GM23248 (cell line): ENCODE data around the gene ATOH7. TPM values are rescaled to one million over a fixed set of nuclear protein-coding genes. Genes with fewer than 3 reads are reported as not detected.
A peak's percentile ranks its signal among the peaks of the same experiment; 100 is the strongest.

Source experiments
- DNase-seq: peaks from one replicate; pipeline ENCODE4 v3.0.0-alpha.2; 2015
- H2AFZ ChIP-seq: fragments of 200-600 bp; sonication (generic); 2 replicates; pipeline ENCODE4 v1.6.1; 2016; ENCODE audit warnings: antibody characterized with exemption
- H3F3A ChIP-seq: fragments of 200-600 bp; sonication (generic); 2 replicates; pipeline ENCODE4 v1.6.1; 2016; ENCODE audit warnings: mild to moderate bottlenecking, antibody characterized with exemption, mixed run types; ENCODE audit not compliant: insufficient read depth
- H3K27ac ChIP-seq: fragments of 200-600 bp; sonication (generic); 2 replicates; pipeline ENCODE4 v1.5.1; 2016; ENCODE audit warnings: mild to moderate bottlenecking
- H3K27me3 ChIP-seq: fragments of 200-600 bp; sonication (generic); replicated peaks from 2 replicates; pipeline ENCODE4 v1.6.1; 2016; ENCODE audit warnings: mild to moderate bottlenecking; ENCODE audit not compliant: insufficient read depth
- H3K36me3 ChIP-seq: fragments of 200-600 bp; sonication (generic); 2 replicates; pipeline ENCODE4 v1.6.1; 2016; ENCODE audit warnings: low read depth, mild to moderate bottlenecking
- H3K4me1 ChIP-seq: fragments of 200-600 bp; sonication (generic); 2 replicates; pipeline ENCODE4 v1.6.1; 2016; ENCODE audit warnings: mild to moderate bottlenecking; ENCODE audit not compliant: insufficient read depth
- H3K4me2 ChIP-seq: fragments of 200-600 bp; sonication (generic); one replicate; pipeline ENCODE4 v1.6.1; 2016; ENCODE audit warnings: mild to moderate bottlenecking; ENCODE audit not compliant: unreplicated experiment
- H3K4me3 ChIP-seq: fragments of 200-600 bp; sonication (generic); 2 replicates; pipeline ENCODE4 v1.5.1; 2016; ENCODE audit warnings: mild to moderate bottlenecking
- H3K79me2 ChIP-seq: fragments of 200-600 bp; sonication (generic); 2 replicates; pipeline ENCODE4 v1.6.1; 2016; ENCODE audit warnings: mild to moderate bottlenecking; ENCODE audit not compliant: insufficient read depth
- H3K9ac ChIP-seq: fragments of 200-600 bp; sonication (generic); 2 replicates; pipeline ENCODE4 v1.6.1; 2016; ENCODE audit warnings: mild to moderate bottlenecking
- H3K9me2 ChIP-seq: fragments of 200-600 bp; sonication (generic); 2 replicates; pipeline ENCODE4 v1.6.1; 2016; ENCODE audit warnings: mixed run types, mild to moderate bottlenecking, moderate library complexity; ENCODE audit not compliant: insufficient read depth
- H3K9me3 ChIP-seq: fragments of 200-600 bp; sonication (generic); one replicate; pipeline ENCODE4 v1.6.1; 2017; ENCODE audit warnings: low read depth
- H4K20me1 ChIP-seq: fragments of 200-600 bp; sonication (generic); 2 replicates; pipeline ENCODE4 v1.6.0; 2016; ENCODE audit not compliant: insufficient read depth
- EZH2 ChIP-seq: fragments of 200-600 bp; sonication (generic); IDR thresholded peaks from 2 replicates; pipeline ENCODE4 v1.6.1; 2018; ENCODE audit warnings: antibody characterized with exemption, mild to moderate bottlenecking; ENCODE audit not compliant: insufficient read depth, poor library complexity, severe bottlenecking
- EZH2phosphoT487 ChIP-seq: fragments of 200-600 bp; sonication (generic); IDR thresholded peaks from 2 replicates; pipeline ENCODE4 v1.6.1; 2018; ENCODE audit warnings: antibody characterized with exemption, moderate library complexity, mild to moderate bottlenecking, low read depth; ENCODE audit not compliant: insufficient read depth
- WGBS, 2 experiments: methylation state at CpG; one replicate each; pipeline ENCODE4 v1.1.6; 2015 to 2017; ENCODE audit warnings: low lambda C conversion rate in 2 of 2, low coverage in 1 of 2; ENCODE audit errors: missing lambda C conversion rate in 2 of 2; 5-methylcytosine and 5-hydroxymethylcytosine counted together
- in situ Hi-C: fragments of 300-500 bp; cut with MboI; formaldehyde crosslinking; loops from 2 replicates; pipeline ENCODE4 v1.15.0; 2020
- polyA plus RNA-seq: library from polyadenylated mRNA; unstranded; fragments of >200 nt; fragmentation: Nextera tagmentation; extraction: Ambion mirVana; gene quantifications from 2 replicates; pipeline ENCODE4 v1.2.1, GENCODE V29; 2016
- total RNA-seq: library from RNA; depleted of rRNA; stranded (reverse); fragments of >200 nt; shearing (Covaris generic); gene quantifications from 2 replicates; pipeline ENCODE4 v1.2.3, GENCODE V29; 2014

ATOH7 gene
- total and polyA plus RNA-seq, 2 experiments from 2014 or later = not detected

DNA sequence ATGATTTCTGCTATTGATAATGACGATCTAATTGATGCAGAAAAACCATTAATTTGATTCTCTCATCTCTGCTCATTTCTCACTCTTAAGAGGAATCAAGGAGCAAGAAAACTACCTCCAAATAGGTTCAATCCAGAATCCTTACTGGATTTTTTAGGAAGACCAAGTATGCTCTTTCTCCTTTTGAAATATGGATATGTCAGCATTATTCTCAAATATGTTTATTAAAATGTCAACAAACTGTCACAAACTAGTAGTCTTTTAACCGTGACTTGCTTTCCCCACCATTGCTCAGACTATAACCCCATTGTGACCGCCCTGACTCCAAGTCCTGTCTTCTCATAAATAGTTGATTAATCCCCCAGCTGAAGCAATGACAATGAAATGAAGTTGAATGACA, 1.1 kb upstream of the ATOH7 start:
- in situ Hi-C loops = no loop called here
- H3K4me3 ChIP-seq = no peak overlapping the region
- no peak overlapping the region for H3K4me2 ChIP-seq
- H3K4me1 ChIP-seq = no peaks in the 10 kb centered on the region
- no peak overlapping the region for H3K9ac ChIP-seq
- no peaks in the 10 kb centered on the region for H3K27me3 ChIP-seq
- no peaks in the 10 kb centered on the region; the same call in 1 of the 2 replicates for H3F3A ChIP-seq
- no peaks in the 10 kb centered on the region for H3K9me3 ChIP-seq
- no peak overlapping the region for H2AFZ ChIP-seq
- no peaks in the 10 kb centered on the region for H3K9me2 ChIP-seq
- H4K20me1 ChIP-seq = no peaks in the 10 kb centered on the region
- no peak overlapping the region for H3K27ac ChIP-seq
- H3K36me3 ChIP-seq = no peaks in the 10 kb centered on the region
- DNase-seq = no peak
- WGBS, 2 experiments = 86 to 88% methylated on average over 3 of the region's 3 CpGs
- no peak for TF ChIP-seq EZH2phosphoT487
- TF ChIP-seq EZH2 = no peak
- no peaks in the 10 kb centered on the region for H3K79me2 ChIP-seq

DNA sequence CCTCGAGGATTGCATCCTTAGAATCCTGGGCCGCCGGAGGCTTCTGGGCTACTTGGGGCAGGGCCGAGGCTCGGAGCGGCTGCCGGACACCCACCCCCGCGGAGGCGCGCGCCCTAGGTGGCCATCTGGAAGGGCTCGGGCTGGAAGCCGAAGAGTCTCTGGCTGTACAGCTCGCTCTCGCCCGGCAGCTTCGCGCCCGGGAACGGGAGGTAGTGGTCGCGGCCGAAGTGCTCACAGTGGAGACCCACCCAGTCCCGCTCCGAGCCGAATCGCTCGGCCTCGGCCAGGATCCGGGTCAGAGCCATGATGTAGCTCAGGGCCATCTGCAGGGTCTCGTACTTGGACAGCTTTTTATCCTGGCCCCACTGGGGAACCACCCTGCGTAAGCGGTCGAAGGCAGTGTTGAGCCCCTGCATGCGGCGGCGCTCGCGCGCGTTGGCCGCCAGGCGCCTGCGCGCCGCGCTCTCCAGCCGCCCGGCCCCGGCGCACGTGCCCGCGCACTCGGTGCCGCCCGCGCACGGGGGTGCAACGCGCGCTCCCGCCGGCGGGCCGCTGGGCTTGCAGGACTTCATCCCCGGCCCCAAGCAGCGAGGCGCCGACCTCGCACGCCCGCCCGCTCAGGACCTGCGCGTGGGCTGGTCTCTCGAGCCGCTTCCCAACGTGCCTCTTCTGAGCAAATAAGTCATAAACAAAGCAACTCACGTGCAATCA, 652 bp downstream of the ATOH7 start:
- 1% methylated on average over 64 to 80 of the region's 81 CpGs for WGBS, 2 experiments
- no peaks in the 10 kb centered on the region for H4K20me1 ChIP-seq
- peak overlapping the region; percentile 86 for H3K4me3 ChIP-seq
- no peak for TF ChIP-seq EZH2
- no peak for TF ChIP-seq EZH2phosphoT487
- H3K79me2 ChIP-seq = no peaks in the 10 kb centered on the region
- H3K4me2 ChIP-seq = peak overlapping the region; percentile 83
- H3K4me1 ChIP-seq = no peaks in the 10 kb centered on the region
- H3F3A ChIP-seq = no peaks in the 10 kb centered on the region; the same call in 1 of the 2 replicates
- no peaks in the 10 kb centered on the region for H3K36me3 ChIP-seq
- no peaks in the 10 kb centered on the region for H3K9me2 ChIP-seq
- peak overlapping the region; percentile 85 for H3K9ac ChIP-seq
- peak overlapping the region; percentile 60 for H3K27ac ChIP-seq
- in situ Hi-C loops = no loop called here
- H3K9me3 ChIP-seq = no peaks in the 10 kb centered on the region
- peak; percentile 87 for DNase-seq
- no peaks in the 10 kb centered on the region for H3K27me3 ChIP-seq
- H2AFZ ChIP-seq = peak overlapping the region; percentile 98

DNA sequence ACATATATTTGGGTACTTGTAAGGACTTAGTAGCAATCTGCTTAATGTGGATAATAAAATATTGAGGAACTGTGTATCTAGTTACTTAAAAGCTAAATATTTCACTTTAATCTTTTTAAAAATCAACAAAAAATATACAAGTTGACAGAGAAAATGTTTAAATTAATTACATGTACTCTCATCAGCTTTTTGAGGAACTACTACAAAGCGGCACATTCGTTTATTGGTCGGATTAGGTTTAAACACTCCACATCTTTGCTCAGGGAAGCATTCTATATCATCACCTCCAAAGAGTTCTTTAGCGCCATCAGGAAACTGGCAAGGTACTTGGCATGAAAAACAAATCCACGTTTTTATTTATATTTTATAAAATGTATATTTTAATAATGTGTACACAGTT, 1.6 kb downstream of the ATOH7 start:
- H3K79me2 ChIP-seq = no peaks in the 10 kb centered on the region
- H3K4me1 ChIP-seq = no peaks in the 10 kb centered on the region
- H3K4me2 ChIP-seq = no peak overlapping the region
- H3K27me3 ChIP-seq = no peaks in the 10 kb centered on the region
- WGBS, 2 experiments = 96 to 98% methylated on average over 5 of the region's 5 CpGs
- no peak for DNase-seq
- no peaks in the 10 kb centered on the region for H4K20me1 ChIP-seq
- TF ChIP-seq EZH2phosphoT487 = no peak
- TF ChIP-seq EZH2 = no peak
- no peaks in the 10 kb centered on the region for H3K9me2 ChIP-seq
- 0 out of 2 replicates have a peak overlapping the region, but pooled peaks have one; percentile 98 for H2AFZ ChIP-seq
- no peaks in the 10 kb centered on the region for H3K9me3 ChIP-seq
- no peak overlapping the region for H3K27ac ChIP-seq
- H3K36me3 ChIP-seq = no peaks in the 10 kb centered on the region
- in situ Hi-C loops = no loop called here
- H3K4me3 ChIP-seq = no peak overlapping the region
- H3K9ac ChIP-seq = no peak overlapping the region
- no peaks in the 10 kb centered on the region; the same call in 1 of the 2 replicates for H3F3A ChIP-seq

DNA sequence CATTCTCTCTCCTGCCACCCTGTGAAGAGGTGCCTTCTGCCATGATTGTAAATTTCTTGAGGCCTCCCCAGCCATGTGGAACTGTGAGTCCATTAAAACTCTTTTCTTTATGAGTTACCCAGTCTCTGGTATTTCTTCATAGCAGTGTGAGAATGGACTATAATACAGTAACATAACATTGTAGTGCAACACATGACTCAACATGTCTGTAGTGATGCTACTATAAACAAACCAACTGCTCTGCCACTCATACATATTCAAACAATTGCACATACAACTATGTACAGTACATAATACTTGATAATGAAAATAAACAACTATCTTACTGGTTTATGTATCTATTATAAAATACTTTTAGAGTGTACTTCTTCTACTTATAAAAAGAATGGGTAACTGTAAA, 7.1 kb downstream of the ATOH7 start:
- peak; percentile 47 for DNase-seq
- Histone ChIP-seq H3K4me3 (no peak overlapping the region), H3K36me3 (no peaks in the 10 kb centered on the region), H2AFZ (no peak overlapping the region), H3K9ac (no peak overlapping the region), H3K9me2 (no peaks in the 10 kb centered on the region), H3K9me3 (no peaks in the 10 kb centered on the region), H4K20me1 (no peaks in the 10 kb centered on the region), H3K4me2 (no peak overlapping the region), H3K27ac (0 out of 2 replicates have a peak overlapping the region, but pooled peaks have one; percentile 20), H3K4me1 (peaks cover 8% of the 10 kb centered on the region), H3F3A (peaks cover 5% of the 10 kb centered on the region; the same call in 1 of the 2 replicates), H3K27me3 (no peaks in the 10 kb centered on the region), H3K79me2 (no peaks in the 10 kb centered on the region)
- TF ChIP-seq EZH2phosphoT487 (no peak), EZH2 (no peak)
- in situ Hi-C loops = no loop called here
